ENCODE data around the gene TSPAN1. TPM values are rescaled to one million over a fixed set of nuclear protein-coding genes. Genes with fewer than 3 reads are reported as not detected.

The TSPAN1 gene
- total and polyA plus RNA-seq, 10 of the 15 experiments (the other 5 are each of a cell fraction or from before 2014, with no cell fraction given), result 0.08 to 0.29 (median 0.23) TPM; not detected in 5

DNA sequence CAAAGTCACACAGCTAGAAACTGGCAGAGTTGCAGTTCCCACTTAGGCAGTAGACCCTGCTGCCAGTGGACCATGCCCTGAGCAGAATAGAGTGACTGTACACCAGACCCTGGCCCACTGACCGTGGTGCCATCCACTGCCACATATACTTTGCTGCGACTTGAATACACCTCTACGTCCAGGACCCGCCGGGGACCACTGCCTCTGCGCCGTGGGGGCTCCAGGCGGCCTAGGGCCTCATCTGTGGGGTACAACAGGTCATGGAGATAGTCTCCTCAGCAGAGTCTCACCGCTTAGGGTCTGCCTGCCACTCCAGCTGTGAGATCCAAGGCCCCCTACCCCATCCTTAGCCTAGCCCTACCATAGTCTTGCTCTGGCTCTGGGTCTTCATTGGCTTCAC is 21.7 kb downstream of the TSPAN1 start (continued):
- no peak for TF ChIP-seq PML (IDR thresholded peaks at IDR 0.05; ENCODE audit: low read length)

DNA sequence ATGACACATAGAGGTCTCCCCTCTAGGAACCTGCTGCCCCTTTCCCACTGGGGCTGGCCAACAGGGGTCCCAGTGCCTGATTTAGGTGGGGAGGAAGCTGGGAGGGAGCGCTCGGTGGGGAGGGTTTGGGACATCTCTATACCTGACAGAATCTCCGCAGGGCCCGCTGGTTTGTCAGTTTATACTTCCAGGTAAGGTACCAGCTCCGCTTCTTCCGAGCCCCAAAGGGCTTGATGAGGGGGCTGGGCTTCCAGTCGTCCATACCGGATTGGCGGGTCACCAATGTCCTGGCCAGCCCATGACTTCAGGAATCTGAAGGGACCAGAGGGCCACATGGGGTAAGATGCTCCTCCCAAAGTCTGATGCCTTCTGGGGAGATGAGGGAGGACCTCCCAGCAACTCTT is 22.7 kb downstream of the TSPAN1 start:
- no peaks in the 10 kb centered on the region for H4K20me1 ChIP-seq (ENCODE audit: control insufficient read depth, insufficient read depth)
- in situ Hi-C loops (cut with MboI) (no loop called here), intact Hi-C loops (cut with micrococcal nuclease; ENCODE audit: unreplicated experiment) (no loop called here)
- peak overlapping the region; percentile 92 for H2AFZ ChIP-seq (ENCODE audit: control insufficient read depth, low read depth, low read length)
- FAIRE-seq, result no peak
- peaks cover 6% of the 10 kb centered on the region for H3K4me1 ChIP-seq (ENCODE audit: control insufficient read depth, insufficient read depth, low read length)
- ATAC-seq, result no peak
- ChIA-PET SMC1A (ENCODE audit: uncharacterized antibody, unreplicated experiment) (interaction anchor here (1.0 kb wide), 1 partner anchor 290 kb away, joined by 4 read pairs; no protein-coding TSS in a partner anchor), POLR2A (interaction anchor here (0.6 to 0.7 kb wide), 2 partner anchors 894 to 1055 kb away, joined by 3 read pairs; no protein-coding TSS in a partner anchor), RAD21 (ENCODE audit: unreplicated experiment) (interaction anchor here (1.8 to 3.0 kb wide), 2 partner anchors 14 to 161 kb away, joined by 5 to 13 read pairs; no protein-coding TSS in a partner anchor), CTCF (interaction anchor here (2.4 to 3.9 kb wide), 2 partner anchors 15 to 26 kb away, joined by 15 to 30 read pairs; no protein-coding TSS in a partner anchor)
- 93% methylated on average over 9 of the region's 9 CpGs for WGBS (ENCODE audit: insufficient coverage, insufficient replicate concordance, low lambda C conversion rate, missing lambda C conversion rate)
- peak overlapping the region; percentile 86 for H3K4me3 ChIP-seq
- H3K4me2 ChIP-seq (ENCODE audit: control insufficient read depth, insufficient read depth), result peak overlapping the region; percentile 70
- BruUV-seq (replicated peaks), result no TSS peak
- H3K36me3 ChIP-seq (ENCODE audit: control insufficient read depth in 2 of 2, insufficient read depth in 2 of 2, low read length in 1 of 2), result peaks cover 0 to 2% of the 10 kb centered on the region in 2 experiments; a peak in 2 of 4 replicates
- TF ChIP-seq, protein P1, sequence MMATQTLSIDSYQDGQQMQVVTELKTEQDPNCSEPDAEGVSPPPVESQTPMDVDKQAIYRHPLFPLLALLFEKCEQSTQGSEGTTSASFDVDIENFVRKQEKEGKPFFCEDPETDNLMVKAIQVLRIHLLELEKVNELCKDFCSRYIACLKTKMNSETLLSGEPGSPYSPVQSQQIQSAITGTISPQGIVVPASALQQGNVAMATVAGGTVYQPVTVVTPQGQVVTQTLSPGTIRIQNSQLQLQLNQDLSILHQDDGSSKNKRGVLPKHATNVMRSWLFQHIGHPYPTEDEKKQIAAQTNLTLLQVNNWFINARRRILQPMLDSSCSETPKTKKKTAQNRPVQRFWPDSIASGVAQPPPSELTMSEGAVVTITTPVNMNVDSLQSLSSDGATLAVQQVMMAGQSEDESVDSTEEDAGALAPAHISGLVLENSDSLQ (IDR thresholded peaks at IDR 0.05), result no peak
- TF ChIP-seq, protein P2, sequence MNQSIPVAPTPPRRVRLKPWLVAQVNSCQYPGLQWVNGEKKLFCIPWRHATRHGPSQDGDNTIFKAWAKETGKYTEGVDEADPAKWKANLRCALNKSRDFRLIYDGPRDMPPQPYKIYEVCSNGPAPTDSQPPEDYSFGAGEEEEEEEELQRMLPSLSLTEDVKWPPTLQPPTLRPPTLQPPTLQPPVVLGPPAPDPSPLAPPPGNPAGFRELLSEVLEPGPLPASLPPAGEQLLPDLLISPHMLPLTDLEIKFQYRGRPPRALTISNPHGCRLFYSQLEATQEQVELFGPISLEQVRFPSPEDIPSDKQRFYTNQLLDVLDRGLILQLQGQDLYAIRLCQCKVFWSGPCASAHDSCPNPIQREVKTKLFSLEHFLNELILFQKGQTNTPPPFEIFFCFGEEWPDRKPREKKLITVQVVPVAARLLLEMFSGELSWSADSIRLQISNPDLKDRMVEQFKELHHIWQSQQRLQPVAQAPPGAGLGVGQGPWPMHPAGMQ (IDR thresholded peaks at IDR 0.05; ENCODE audit: borderline replicate concordance), result no peak
- TF ChIP-seq SIN3A (IDR thresholded peaks at IDR 0.05; ENCODE audit: low read depth, low read length), result no peak
- TF ChIP-seq, protein P3, sequence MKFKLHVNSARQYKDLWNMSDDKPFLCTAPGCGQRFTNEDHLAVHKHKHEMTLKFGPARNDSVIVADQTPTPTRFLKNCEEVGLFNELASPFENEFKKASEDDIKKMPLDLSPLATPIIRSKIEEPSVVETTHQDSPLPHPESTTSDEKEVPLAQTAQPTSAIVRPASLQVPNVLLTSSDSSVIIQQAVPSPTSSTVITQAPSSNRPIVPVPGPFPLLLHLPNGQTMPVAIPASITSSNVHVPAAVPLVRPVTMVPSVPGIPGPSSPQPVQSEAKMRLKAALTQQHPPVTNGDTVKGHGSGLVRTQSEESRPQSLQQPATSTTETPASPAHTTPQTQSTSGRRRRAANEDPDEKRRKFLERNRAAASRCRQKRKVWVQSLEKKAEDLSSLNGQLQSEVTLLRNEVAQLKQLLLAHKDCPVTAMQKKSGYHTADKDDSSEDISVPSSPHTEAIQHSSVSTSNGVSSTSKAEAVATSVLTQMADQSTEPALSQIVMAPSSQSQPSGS (IDR thresholded peaks at IDR 0.05; ENCODE audit: low read length), result no peak
- TF ChIP-seq SREBF2 (IDR thresholded peaks at IDR 0.05; ENCODE audit: low read length), result no peak
- no peak for TF ChIP-seq ZNF384 (IDR thresholded peaks at IDR 0.05; ENCODE audit: borderline replicate concordance, low read depth, low read length)
- no peak for TF ChIP-seq ZZZ3 (IDR thresholded peaks at IDR 0.05; ENCODE audit: control insufficient read depth, insufficient read length, low read depth)
- TF ChIP-seq, protein P4, sequence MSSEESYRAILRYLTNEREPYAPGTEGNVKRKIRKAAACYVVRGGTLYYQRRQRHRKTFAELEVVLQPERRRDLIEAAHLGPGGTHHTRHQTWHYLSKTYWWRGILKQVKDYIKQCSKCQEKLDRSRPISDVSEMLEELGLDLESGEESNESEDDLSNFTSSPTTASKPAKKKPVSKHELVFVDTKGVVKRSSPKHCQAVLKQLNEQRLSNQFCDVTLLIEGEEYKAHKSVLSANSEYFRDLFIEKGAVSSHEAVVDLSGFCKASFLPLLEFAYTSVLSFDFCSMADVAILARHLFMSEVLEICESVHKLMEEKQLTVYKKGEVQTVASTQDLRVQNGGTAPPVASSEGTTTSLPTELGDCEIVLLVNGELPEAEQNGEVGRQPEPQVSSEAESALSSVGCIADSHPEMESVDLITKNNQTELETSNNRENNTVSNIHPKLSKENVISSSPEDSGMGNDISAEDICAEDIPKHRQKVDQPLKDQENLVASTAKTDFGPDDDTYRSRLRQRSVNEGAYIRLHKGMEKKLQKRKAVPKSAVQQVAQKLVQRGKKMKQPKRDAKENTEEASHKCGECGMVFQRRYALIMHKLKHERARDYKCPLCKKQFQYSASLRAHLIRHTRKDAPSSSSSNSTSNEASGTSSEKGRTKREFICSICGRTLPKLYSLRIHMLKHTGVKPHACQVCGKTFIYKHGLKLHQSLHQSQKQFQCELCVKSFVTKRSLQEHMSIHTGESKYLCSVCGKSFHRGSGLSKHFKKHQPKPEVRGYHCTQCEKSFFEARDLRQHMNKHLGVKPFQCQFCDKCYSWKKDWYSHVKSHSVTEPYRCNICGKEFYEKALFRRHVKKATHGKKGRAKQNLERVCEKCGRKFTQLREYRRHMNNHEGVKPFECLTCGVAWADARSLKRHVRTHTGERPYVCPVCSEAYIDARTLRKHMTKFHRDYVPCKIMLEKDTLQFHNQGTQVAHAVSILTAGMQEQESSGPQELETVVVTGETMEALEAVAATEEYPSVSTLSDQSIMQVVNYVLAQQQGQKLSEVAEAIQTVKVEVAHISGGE (CRISPR knock-in tag; IDR thresholded peaks at IDR 0.05), result no peak
- no peak for TF ChIP-seq ZBED1 (IDR thresholded peaks at IDR 0.05; ENCODE audit: borderline replicate concordance)
- TF ChIP-seq CREM (IDR thresholded peaks at IDR 0.05; ENCODE audit: low read depth), result no peak
- TF ChIP-seq, protein P5, sequence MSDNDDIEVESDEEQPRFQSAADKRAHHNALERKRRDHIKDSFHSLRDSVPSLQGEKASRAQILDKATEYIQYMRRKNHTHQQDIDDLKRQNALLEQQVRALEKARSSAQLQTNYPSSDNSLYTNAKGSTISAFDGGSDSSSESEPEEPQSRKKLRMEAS (IDR thresholded peaks at IDR 0.05; ENCODE audit: low read depth, low read length), result no peak
- no peak for TF ChIP-seq NR2C2 (IDR thresholded peaks at IDR 0.05; ENCODE audit: borderline replicate concordance, control insufficient read depth, insufficient read length, low read depth)
- TF ChIP-seq STAT1 (conservative IDR thresholded peaks at IDR 0.05), result no peak
- peaks cover 6% of the 10 kb centered on the region for H3K79me2 ChIP-seq (ENCODE audit: control insufficient read depth, insufficient read depth, low read length)
- no peaks in the 10 kb centered on the region for H3K27me3 ChIP-seq (replicated peaks in 1 of 2; ENCODE audit: control insufficient read depth in 2 of 2, insufficient read depth in 2 of 2, low read length in 1 of 2)
- DNase-seq (ENCODE audit: low read depth, low spot score), result no peak
- peak overlapping the region; percentile 59 for H3K27ac ChIP-seq (ENCODE audit: control insufficient read depth, insufficient read depth)
- no peaks in the 10 kb centered on the region for H3K9me3 ChIP-seq (replicated peaks; ENCODE audit: control insufficient read depth, insufficient read depth, low read length)
- peak overlapping the region; percentile 86 for H3K9ac ChIP-seq (ENCODE audit: control insufficient read depth, insufficient read depth, low read length)
